Measurements from ENCODE around the gene SIRT5. TPM values are rescaled to one million over a fixed set of nuclear protein-coding genes. Genes with fewer than 3 reads are reported as not detected.

SIRT5 gene
- total RNA-seq, 1 experiment from 2014 or later = 13.8 TPM

GRCh38 chr6:13648850-13649249, 74.4 kb downstream of the SIRT5 start:
- Histone ChIP-seq H3K27ac (ENCODE audit: low read depth, low read length) (no peak overlapping the region), H3K9me2 (ENCODE audit: insufficient read depth) (no peaks in the 10 kb centered on the region), H3K4me2 (ENCODE audit: low read length) (no peak overlapping the region), H3K4me3 (replicated peaks in 1 of 2; ENCODE audit: low read depth in 1 of 2, low read length in 2 of 2) (no peak overlapping the region), H3K4me1 (ENCODE audit: control insufficient read depth in 1 of 2, insufficient read depth in 2 of 2, low read length in 2 of 2) (no peaks in the 10 kb centered on the region), H3K27me3 (ENCODE audit: insufficient read depth, low read length) (no peaks in the 10 kb centered on the region), H2AFZ (ENCODE audit: low read depth, low read length, poor library complexity, severe bottlenecking) (no peak overlapping the region), H3K36me3 (ENCODE audit: control insufficient read depth in 1 of 2, insufficient read depth in 2 of 2, low read length in 2 of 2) (no peaks in the 10 kb centered on the region), H3K9me3 (ENCODE audit: control insufficient read depth in 1 of 2, insufficient read depth in 1 of 2, low read depth in 1 of 2, low read length in 2 of 2) (no peaks in the 10 kb centered on the region), H3K9ac (ENCODE audit: low read length) (no peak overlapping the region), H4K20me1 (ENCODE audit: insufficient read depth) (no peaks in the 10 kb centered on the region), H3K79me2 (ENCODE audit: insufficient read depth, low read length) (no peaks in the 10 kb centered on the region)
- BruUV-seq (replicated peaks) = no TSS peak
- ChIA-PET POLR2A (no interaction called here), CTCF (no interaction called here), RAD21 (ENCODE audit: low non-redundant PET in 1 of 2, low total read pairs in 2 of 2, uncharacterized antibody in 2 of 2, unreplicated experiment in 2 of 2) (no interaction called here)
- DNase-seq (ENCODE audit: low read depth, low spot score) = no peak
- no peak for ATAC-seq
- no peak for TF ChIP-seq SRF (IDR thresholded peaks at IDR 0.05; ENCODE audit: low read depth)
- intact Hi-C loops (cut with micrococcal nuclease) = no loop called here

GRCh38 chr6:13649393-13649792, 75.0 kb downstream of the SIRT5 start:
- Histone ChIP-seq H3K9me2 (ENCODE audit: insufficient read depth) (no peaks in the 10 kb centered on the region), H3K36me3 (ENCODE audit: control insufficient read depth in 1 of 2, insufficient read depth in 2 of 2, low read length in 2 of 2) (no peaks in the 10 kb centered on the region), H4K20me1 (ENCODE audit: insufficient read depth) (no peaks in the 10 kb centered on the region), H3K4me3 (replicated peaks in 1 of 2; ENCODE audit: low read depth in 1 of 2, low read length in 2 of 2) (no peak overlapping the region), H3K79me2 (ENCODE audit: insufficient read depth, low read length) (no peaks in the 10 kb centered on the region), H3K27ac (ENCODE audit: low read depth, low read length) (no peak overlapping the region), H2AFZ (ENCODE audit: low read depth, low read length, poor library complexity, severe bottlenecking) (no peak overlapping the region), H3K9me3 (ENCODE audit: control insufficient read depth in 1 of 2, insufficient read depth in 1 of 2, low read depth in 1 of 2, low read length in 2 of 2) (no peaks in the 10 kb centered on the region), H3K4me1 (ENCODE audit: control insufficient read depth in 1 of 2, insufficient read depth in 2 of 2, low read length in 2 of 2) (no peaks in the 10 kb centered on the region), H3K4me2 (ENCODE audit: low read length) (no peak overlapping the region), H3K27me3 (ENCODE audit: insufficient read depth, low read length) (no peaks in the 10 kb centered on the region), H3K9ac (ENCODE audit: low read length) (no peak overlapping the region)
- POLR2A ChIA-PET = no interaction called here
- ATAC-seq (no peak), DNase-seq (ENCODE audit: low read depth, low spot score) (no peak)
- intact Hi-C loops (cut with micrococcal nuclease) = no loop called here
- RAD21 ChIA-PET (ENCODE audit: low non-redundant PET in 1 of 2, low total read pairs in 2 of 2, uncharacterized antibody in 2 of 2, unreplicated experiment in 2 of 2) = no interaction called here
- TF ChIP-seq, protein P1, sequence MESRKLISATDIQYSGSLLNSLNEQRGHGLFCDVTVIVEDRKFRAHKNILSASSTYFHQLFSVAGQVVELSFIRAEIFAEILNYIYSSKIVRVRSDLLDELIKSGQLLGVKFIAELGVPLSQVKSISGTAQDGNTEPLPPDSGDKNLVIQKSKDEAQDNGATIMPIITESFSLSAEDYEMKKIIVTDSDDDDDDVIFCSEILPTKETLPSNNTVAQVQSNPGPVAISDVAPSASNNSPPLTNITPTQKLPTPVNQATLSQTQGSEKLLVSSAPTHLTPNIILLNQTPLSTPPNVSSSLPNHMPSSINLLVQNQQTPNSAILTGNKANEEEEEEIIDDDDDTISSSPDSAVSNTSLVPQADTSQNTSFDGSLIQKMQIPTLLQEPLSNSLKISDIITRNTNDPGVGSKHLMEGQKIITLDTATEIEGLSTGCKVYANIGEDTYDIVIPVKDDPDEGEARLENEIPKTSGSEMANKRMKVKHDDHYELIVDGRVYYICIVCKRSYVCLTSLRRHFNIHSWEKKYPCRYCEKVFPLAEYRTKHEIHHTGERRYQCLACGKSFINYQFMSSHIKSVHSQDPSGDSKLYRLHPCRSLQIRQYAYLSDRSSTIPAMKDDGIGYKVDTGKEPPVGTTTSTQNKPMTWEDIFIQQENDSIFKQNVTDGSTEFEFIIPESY (IDR thresholded peaks at IDR 0.05; ENCODE audit: extremely low read depth, insufficient replicate concordance, low read length) = no peak
- no TSS peak for BruUV-seq (replicated peaks)
- CTCF ChIA-PET = no interaction called here
